ENCODE results near the gene DENND1A.
"Not testable (repeated sequence)": the region's sequence is repeated elsewhere in the genome, so short reads cannot be mapped to it uniquely, and the experiment has no call there.

DENND1A gene

DNA sequence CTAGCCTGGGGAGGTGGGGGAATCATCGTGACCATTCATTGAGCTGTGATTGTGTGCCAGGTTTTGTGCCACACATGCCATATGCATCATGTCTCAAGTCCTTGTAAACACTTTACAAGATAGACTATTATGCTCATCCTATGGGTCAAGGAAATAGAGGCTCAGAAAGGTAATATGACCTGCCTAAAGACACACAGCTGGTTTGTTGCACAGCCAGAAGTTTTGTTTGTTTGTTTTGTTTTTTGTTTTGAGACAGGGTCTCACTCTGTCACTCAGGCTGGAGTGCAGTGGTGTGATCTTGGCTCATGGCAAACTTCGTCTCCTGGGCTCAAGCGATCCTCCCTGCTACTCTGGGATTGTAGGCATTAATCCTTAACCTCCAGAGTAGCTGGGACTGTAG is 595.3 kb downstream of the DENND1A start:
- H3K9ac ChIP-seq (ENCODE audit: low read depth, low read length, poor library complexity, severe bottlenecking), result no peak overlapping the region
- H3K4me1 ChIP-seq (ENCODE audit: insufficient read depth, low read length, poor library complexity, severe bottlenecking), result peaks cover 2% of the 10 kb centered on the region
- H3K4me2 ChIP-seq (ENCODE audit: low read depth, low read length, poor library complexity, severe bottlenecking), result no peak overlapping the region

DNA sequence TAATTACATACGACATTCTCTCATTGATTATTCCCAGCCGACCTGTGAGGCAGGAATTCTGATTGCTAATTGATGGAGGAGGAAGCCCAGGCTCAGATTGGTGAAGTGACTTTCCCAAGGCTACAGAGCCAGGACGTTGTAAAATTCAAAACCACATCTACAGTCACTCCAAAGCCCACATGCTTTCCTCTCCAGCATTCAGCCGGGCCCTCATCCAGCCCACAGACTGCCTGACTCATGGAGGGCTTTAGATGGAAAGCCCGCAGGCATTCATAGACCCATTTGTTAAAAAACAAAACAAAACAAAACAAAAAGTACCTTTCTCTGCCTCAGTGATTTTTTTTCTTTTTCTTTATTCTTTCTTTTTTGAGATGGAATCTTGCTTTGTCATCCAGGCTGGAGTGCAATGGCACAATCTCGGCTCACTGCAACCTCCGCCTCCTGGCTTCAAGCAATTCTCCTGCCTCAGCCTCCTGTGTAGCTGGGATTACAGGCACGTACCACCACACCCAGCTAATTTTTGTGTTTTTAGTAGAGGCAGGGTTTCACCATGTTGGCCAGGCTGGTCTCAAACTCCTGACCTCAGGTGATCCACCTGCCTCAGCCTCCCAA is 596.8 kb downstream of the DENND1A start:
- H3K27me3 ChIP-seq (ENCODE audit: insufficient read depth, low read length, poor library complexity, severe bottlenecking); H3K9me2 ChIP-seq (replicated peaks; ENCODE audit: low read depth, low read length); H3K4me2 ChIP-seq (ENCODE audit: low read depth, low read length, poor library complexity, severe bottlenecking); H3K79me2 ChIP-seq (ENCODE audit: insufficient read depth, low read length); H3K4me3 ChIP-seq (ENCODE audit: low read length, poor library complexity, severe bottlenecking); H3K4me1 ChIP-seq (ENCODE audit: insufficient read depth, low read length, poor library complexity, severe bottlenecking); H3K9ac ChIP-seq (ENCODE audit: low read depth, low read length, poor library complexity, severe bottlenecking); H3K9me3 ChIP-seq (ENCODE audit: insufficient read depth, low read depth, low read length); H2AFZ ChIP-seq (ENCODE audit: low read length); H3F3A ChIP-seq (ENCODE audit: low read depth); H3K36me3 ChIP-seq (ENCODE audit: insufficient read depth, low read length); H4K20me1 ChIP-seq (ENCODE audit: insufficient read depth, low read length, poor library complexity, severe bottlenecking): not testable (repeated sequence)

More for the DNA sequence above, 595.3 kb downstream of the DENND1A start:
- Histone ChIP-seq H3K36me3 (ENCODE audit: insufficient read depth, low read length) (no peaks in the 10 kb centered on the region), H3K4me3 (ENCODE audit: low read length, poor library complexity, severe bottlenecking) (no peak overlapping the region), H3K9me2 (replicated peaks; ENCODE audit: low read depth, low read length) (no peaks in the 10 kb centered on the region), H2AFZ (ENCODE audit: low read length) (no peak overlapping the region), H3K79me2 (ENCODE audit: insufficient read depth, low read length) (no peaks in the 10 kb centered on the region), H3K9me3 (ENCODE audit: insufficient read depth, low read depth, low read length) (no peaks in the 10 kb centered on the region), H4K20me1 (ENCODE audit: insufficient read depth, low read length, poor library complexity, severe bottlenecking) (no peaks in the 10 kb centered on the region), H3F3A (ENCODE audit: low read depth) (no peaks in the 10 kb centered on the region), H3K27me3 (ENCODE audit: insufficient read depth, low read length, poor library complexity, severe bottlenecking) (no peaks in the 10 kb centered on the region)
- TF ChIP-seq, protein P1, sequence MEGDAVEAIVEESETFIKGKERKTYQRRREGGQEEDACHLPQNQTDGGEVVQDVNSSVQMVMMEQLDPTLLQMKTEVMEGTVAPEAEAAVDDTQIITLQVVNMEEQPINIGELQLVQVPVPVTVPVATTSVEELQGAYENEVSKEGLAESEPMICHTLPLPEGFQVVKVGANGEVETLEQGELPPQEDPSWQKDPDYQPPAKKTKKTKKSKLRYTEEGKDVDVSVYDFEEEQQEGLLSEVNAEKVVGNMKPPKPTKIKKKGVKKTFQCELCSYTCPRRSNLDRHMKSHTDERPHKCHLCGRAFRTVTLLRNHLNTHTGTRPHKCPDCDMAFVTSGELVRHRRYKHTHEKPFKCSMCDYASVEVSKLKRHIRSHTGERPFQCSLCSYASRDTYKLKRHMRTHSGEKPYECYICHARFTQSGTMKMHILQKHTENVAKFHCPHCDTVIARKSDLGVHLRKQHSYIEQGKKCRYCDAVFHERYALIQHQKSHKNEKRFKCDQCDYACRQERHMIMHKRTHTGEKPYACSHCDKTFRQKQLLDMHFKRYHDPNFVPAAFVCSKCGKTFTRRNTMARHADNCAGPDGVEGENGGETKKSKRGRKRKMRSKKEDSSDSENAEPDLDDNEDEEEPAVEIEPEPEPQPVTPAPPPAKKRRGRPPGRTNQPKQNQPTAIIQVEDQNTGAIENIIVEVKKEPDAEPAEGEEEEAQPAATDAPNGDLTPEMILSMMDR (conservative IDR thresholded peaks at IDR 0.05; ENCODE audit: low read length), result no peak
- no peak for TF ChIP-seq EZH2phosphoT487 (IDR thresholded peaks at IDR 0.05; ENCODE audit: borderline replicate concordance)

DNA sequence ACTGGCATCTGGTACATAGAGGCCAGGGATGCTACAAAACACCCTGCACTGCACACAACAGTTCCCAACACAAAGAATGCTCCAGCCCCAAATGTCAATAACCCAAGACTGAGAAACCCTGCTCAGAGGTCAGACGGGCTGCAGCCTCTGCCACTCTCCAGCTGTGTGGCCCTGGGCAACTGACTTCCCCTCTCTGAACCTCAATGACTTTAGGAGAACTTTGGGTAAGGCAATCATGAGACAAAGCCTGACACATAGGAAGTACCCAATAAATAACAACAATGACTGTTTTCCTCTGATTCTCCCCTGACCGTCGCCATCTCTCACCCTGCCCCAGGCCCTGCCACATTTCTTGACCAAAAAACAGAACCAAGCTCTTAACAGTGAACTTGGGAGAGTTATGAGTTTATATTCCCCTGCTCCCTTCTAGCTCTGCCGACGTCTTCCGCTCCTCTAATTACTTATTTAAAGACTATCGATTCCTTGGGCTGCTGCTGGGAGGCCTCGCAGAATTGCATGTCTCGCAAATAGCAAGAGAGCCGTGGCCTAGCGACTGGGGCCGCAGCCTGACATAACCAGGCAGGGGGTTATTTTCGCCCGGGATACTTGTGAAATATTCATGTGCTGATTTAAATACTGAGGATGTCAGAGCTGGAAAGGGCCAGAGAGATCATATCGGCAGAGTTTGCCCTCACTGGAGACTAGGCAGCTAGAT is 598.4 kb downstream of the DENND1A start:
- H3K4me1 ChIP-seq (ENCODE audit: insufficient read depth, low read length, poor library complexity, severe bottlenecking), result peaks cover 10% of the 10 kb centered on the region
- no peaks in the 10 kb centered on the region for H3K27me3 ChIP-seq (ENCODE audit: insufficient read depth, low read length, poor library complexity, severe bottlenecking)
- TF ChIP-seq, protein P1 (conservative IDR thresholded peaks at IDR 0.05; ENCODE audit: low read length), result no peak
- no peak for TF ChIP-seq EZH2phosphoT487 (IDR thresholded peaks at IDR 0.05; ENCODE audit: borderline replicate concordance)
- no peak overlapping the region for H3K9ac ChIP-seq (ENCODE audit: low read depth, low read length, poor library complexity, severe bottlenecking)
- H3K4me3 ChIP-seq (ENCODE audit: low read length, poor library complexity, severe bottlenecking), result no peak overlapping the region
- H3K36me3 ChIP-seq (ENCODE audit: insufficient read depth, low read length), result no peaks in the 10 kb centered on the region
- no peaks in the 10 kb centered on the region for H3K79me2 ChIP-seq (ENCODE audit: insufficient read depth, low read length)
- no peak overlapping the region for H2AFZ ChIP-seq (ENCODE audit: low read length)
- no peaks in the 10 kb centered on the region for H4K20me1 ChIP-seq (ENCODE audit: insufficient read depth, low read length, poor library complexity, severe bottlenecking)
- no peaks in the 10 kb centered on the region for H3K9me3 ChIP-seq (ENCODE audit: insufficient read depth, low read depth, low read length)
- H3K9me2 ChIP-seq (replicated peaks; ENCODE audit: low read depth, low read length), result no peaks in the 10 kb centered on the region
- no peak overlapping the region for H3K4me2 ChIP-seq (ENCODE audit: low read depth, low read length, poor library complexity, severe bottlenecking)
- no peaks in the 10 kb centered on the region for H3F3A ChIP-seq (ENCODE audit: low read depth)
